H1 (cell line): Measurements from ENCODE around the gene CPA2. TPM values are rescaled to one million over a fixed set of nuclear protein-coding genes. Genes with fewer than 3 reads are reported as not detected.

ENCODE experiments used
- CTCF ChIA-PET: fragments of 300-600 bp; sonication (Branson Sonifier 250); formaldehyde crosslinking; loops from one replicate; lab custom pipeline; 2021; ENCODE audit not compliant: partially characterized antibody; lab: Charles Lee
- POLR2A ChIA-PET: fragments of 300-600 bp; sonication (Branson Sonifier 250); formaldehyde crosslinking; loops from one replicate; lab custom pipeline; 2021; ENCODE audit warnings: inconsistent platforms; ENCODE audit not compliant: partially characterized antibody; lab: Charles Lee
- DNase-seq, 2 experiments: peaks; one replicate each; pipeline versions ENCODE4 v3.0.0 to v3.0.0-alpha.2; 2010 to 2022; ENCODE audit warnings: low spot score in 2 of 2, low read depth in 1 of 2, mixed read lengths in 1 of 2
- FAIRE-seq: peaks from 2 replicates; lab custom pipeline; 2011; peaks lifted over from hg19 to GRCh38; lab: Jason Lieb, UNC
- H2AFZ ChIP-seq: 2 replicates; pipeline ENCODE4 v1.8.1; 2012; ENCODE audit warnings: low read length, inconsistent platforms
- H2AK5ac ChIP-seq: 2 replicates; pipeline ENCODE4 v1.6.1; 2013; ENCODE audit warnings: low read depth, low read length
- H2BK120ac ChIP-seq: replicated peaks from 2 replicates; pipeline ENCODE3; 2013; ENCODE audit warnings: low read depth, low read length, inconsistent platforms
- H2BK12ac ChIP-seq: 2 replicates; pipeline ENCODE4 v1.6.1; 2013; ENCODE audit warnings: low read depth, low read length
- H2BK15ac ChIP-seq: 2 replicates; pipeline ENCODE4 v1.6.1; 2013; ENCODE audit warnings: low read length
- H2BK20ac ChIP-seq: 2 replicates; pipeline ENCODE4 v1.6.1; 2013; ENCODE audit warnings: low read length
- H2BK5ac ChIP-seq: 2 replicates; pipeline ENCODE4 v1.6.1; 2013; ENCODE audit warnings: low read depth, low read length
- H3K14ac ChIP-seq: 2 replicates; pipeline ENCODE4 v1.6.1; 2013; ENCODE audit warnings: inconsistent platforms; ENCODE audit not compliant: insufficient read length
- H3K18ac ChIP-seq: 2 replicates; pipeline ENCODE4 v1.6.1; 2013; ENCODE audit warnings: low read length; ENCODE audit errors: extremely low read depth
- H3K23ac ChIP-seq: 2 replicates; pipeline ENCODE4 v1.6.1; 2013; ENCODE audit warnings: inconsistent platforms; ENCODE audit not compliant: insufficient read length
- H3K23me2 ChIP-seq: 2 replicates; pipeline ENCODE4 v1.6.1; 2013; ENCODE audit warnings: low read depth, low read length
- H3K27ac ChIP-seq: 2 replicates; pipeline ENCODE4 v1.6.1; 2011; ENCODE audit warnings: low read depth, low read length, inconsistent platforms
- H3K27me3 ChIP-seq, 4 experiments: replicated peaks in 1 of 4; 1 replicate in 1 of 4; 2 replicates in 3 of 4; pipeline versions ENCODE4 v1.6.1 to v1.8.1; 2011 to 2013; ENCODE audit warnings: low read length in 3 of 4, mild to moderate bottlenecking in 3 of 4, inconsistent platforms in 2 of 4, mixed read lengths in 2 of 4, moderate library complexity in 1 of 4; ENCODE audit not compliant: control insufficient read depth in 3 of 4, insufficient read depth in 3 of 4; ENCODE audit errors: extremely low read depth in 1 of 4
- H3K36me3 ChIP-seq, 4 experiments: 2 replicates each; pipeline versions ENCODE4 v1.6.1 to v1.8.1; 2011 to 2013; ENCODE audit warnings: mild to moderate bottlenecking in 4 of 4, low read length in 3 of 4, moderate library complexity in 2 of 4, control low read depth in 1 of 4, inconsistent platforms in 1 of 4; ENCODE audit not compliant: insufficient read depth in 4 of 4, control insufficient read depth in 2 of 4
- H3K4ac ChIP-seq: replicated peaks from 2 replicates; pipeline ENCODE3; 2013; ENCODE audit warnings: low read length, low read depth, mixed read lengths, inconsistent platforms; ENCODE audit not compliant: insufficient read length
- H3K4me1 ChIP-seq, 4 experiments: replicated peaks in 1 of 4; 1 replicate in 1 of 4; 2 replicates in 3 of 4; pipeline versions ENCODE4 v1.6.1 to v1.8.1; 2011 to 2013; ENCODE audit warnings: low read length in 3 of 4, inconsistent platforms in 2 of 4, mixed read lengths in 1 of 4; ENCODE audit not compliant: insufficient read depth in 4 of 4, control insufficient read depth in 3 of 4
- H3K4me2 ChIP-seq, 2 experiments: 2 replicates each; pipeline versions ENCODE4 v1.6.1 to v1.8.1; 2011 to 2013; ENCODE audit warnings: low read depth in 2 of 2, low read length in 2 of 2, control low read depth in 1 of 2, inconsistent platforms in 1 of 2, mild to moderate bottlenecking in 1 of 2; ENCODE audit not compliant: insufficient read depth in 1 of 2
- H3K4me3 ChIP-seq, 4 experiments: fragments of 200-600, 300-600 bp in 1 of 4; sonication (generic), shearing (Covaris generic), sonication (Bioruptor Twin) in 1 of 4; 2 replicates each; pipeline versions ENCODE4 v1.5.1 to v1.8.1; 2011 to 2016; ENCODE audit warnings: low read length in 4 of 4, low read depth in 3 of 4, control low read depth in 2 of 4, inconsistent platforms in 2 of 4, mild to moderate bottlenecking in 2 of 4, mixed read lengths in 1 of 4, moderate library complexity in 1 of 4; ENCODE audit not compliant: insufficient read depth in 2 of 4; ENCODE audit errors: extremely low read depth in 1 of 4
- H3K56ac ChIP-seq: replicated peaks from 2 replicates; pipeline ENCODE3; 2013; ENCODE audit warnings: low read depth, mild to moderate bottlenecking, mixed read lengths, low read length, inconsistent platforms; ENCODE audit not compliant: insufficient read length
- H3K79me1 ChIP-seq: 2 replicates; pipeline ENCODE4 v1.6.1; 2013; ENCODE audit warnings: low read depth, low read length, control low read depth
- H3K79me2 ChIP-seq, 2 experiments: 2 replicates each; pipeline versions ENCODE4 v1.6.1 to v1.8.1; 2012 to 2013; ENCODE audit warnings: low read length in 2 of 2, mild to moderate bottlenecking in 2 of 2, inconsistent platforms in 1 of 2; ENCODE audit not compliant: insufficient read depth in 2 of 2, control insufficient read depth in 1 of 2
- H3K9ac ChIP-seq, 4 experiments: replicated peaks in 1 of 4; 1 replicate in 1 of 4; 2 replicates in 3 of 4; pipeline versions ENCODE4 v1.6.1 to v1.8.1; 2011 to 2013; ENCODE audit warnings: low read depth in 3 of 4, low read length in 3 of 4, control low read depth in 2 of 4, mild to moderate bottlenecking in 2 of 4, moderate library complexity in 2 of 4, inconsistent platforms in 1 of 4; ENCODE audit errors: extremely low read depth in 1 of 4
- H3K9me3 ChIP-seq, 2 experiments: 2 replicates each; pipeline versions ENCODE4 v1.6.1 to v1.8.1; 2012 to 2013; ENCODE audit warnings: mild to moderate bottlenecking in 2 of 2, moderate library complexity in 2 of 2, control low read depth in 1 of 2, inconsistent platforms in 1 of 2, low read depth in 1 of 2, low read length in 1 of 2, mixed read lengths in 1 of 2; ENCODE audit not compliant: insufficient read depth in 2 of 2
- H4K20me1 ChIP-seq, 2 experiments: replicated peaks in 1 of 2; 2 replicates each; pipeline versions ENCODE3 to v1.8.1; 2011 to 2013; ENCODE audit warnings: inconsistent platforms in 2 of 2, low read length in 2 of 2, mild to moderate bottlenecking in 1 of 2; ENCODE audit not compliant: insufficient read depth in 2 of 2, control insufficient read depth in 1 of 2
- H4K5ac ChIP-seq: 2 replicates; pipeline ENCODE4 v1.6.1; 2013; ENCODE audit warnings: low read length, low read depth, mixed read lengths, inconsistent platforms; ENCODE audit not compliant: insufficient read length
- H4K8ac ChIP-seq: 2 replicates; pipeline ENCODE4 v1.8.0; 2013; ENCODE audit warnings: mild to moderate bottlenecking, moderate library complexity, low read length, inconsistent platforms; ENCODE audit not compliant: insufficient read depth; ENCODE audit errors: extremely low read depth
- H4K91ac ChIP-seq: replicated peaks from 2 replicates; pipeline ENCODE3; 2013; ENCODE audit warnings: low read length, mixed read lengths, inconsistent platforms; ENCODE audit not compliant: insufficient read length
- BACH1 ChIP-seq: IDR thresholded peaks from 2 replicates; pipeline ENCODE4 v1.6.1; 2012; ENCODE audit warnings: low read length, improper control_type of control experiment
- CBX5 ChIP-seq: fragments of 300-800, 300-1000 bp; sonication (generic); IDR thresholded peaks from 2 replicates; pipeline ENCODE4 v1.7.1; 2016; ENCODE audit warnings: antibody characterized with exemption, low read length, low read depth
- CEBPB ChIP-seq: IDR thresholded peaks from 2 replicates; pipeline ENCODE4 v1.6.1; 2012; ENCODE audit warnings: low read depth, low read length
- CHD1 ChIP-seq: IDR thresholded peaks from 2 replicates; pipeline ENCODE4 v1.6.1; 2012; ENCODE audit warnings: low read depth, low read length, improper control_type of control experiment
- CHD2 ChIP-seq: IDR thresholded peaks from 2 replicates; pipeline ENCODE4 v1.6.1; 2012; ENCODE audit warnings: low read length, improper control_type of control experiment
- CTBP2 ChIP-seq: IDR thresholded peaks from 2 replicates; pipeline ENCODE4 v1.7.0; 2011; ENCODE audit warnings: borderline replicate concordance, mild to moderate bottlenecking, moderate library complexity, mixed read lengths, low read length; ENCODE audit not compliant: insufficient read depth, insufficient read length
- EP300 ChIP-seq, 2 experiments: IDR thresholded peaks; 1 replicate in 1 of 2; 2 replicates in 1 of 2; pipeline ENCODE4 v1.6.1; 2011 to 2012; ENCODE audit warnings: low read depth in 2 of 2, low read length in 2 of 2, mild to moderate bottlenecking in 2 of 2, borderline replicate concordance in 1 of 2, inconsistent platforms in 1 of 2, moderate library complexity in 1 of 2
- HDAC6 ChIP-seq: IDR thresholded peaks from one replicate; pipeline ENCODE4 v1.7.1; 2012; ENCODE audit warnings: low read depth, mild to moderate bottlenecking, inconsistent platforms, low read length, moderate library complexity
- SIX5 ChIP-seq: IDR thresholded peaks from 2 replicates; pipeline ENCODE4 v1.6.1; 2011; ENCODE audit warnings: mild to moderate bottlenecking, low read depth, low read length
- SP1 ChIP-seq: IDR thresholded peaks from 2 replicates; pipeline ENCODE4 v1.6.1; 2011; ENCODE audit warnings: low read depth, low read length
- SP2 ChIP-seq: IDR thresholded peaks from 2 replicates; pipeline ENCODE4 v1.6.1; 2012; ENCODE audit warnings: mild to moderate bottlenecking, low read length, inconsistent platforms
- TEAD4 ChIP-seq: IDR thresholded peaks from 2 replicates; pipeline ENCODE4 v1.6.1; 2012; ENCODE audit warnings: low read depth, low read length, inconsistent platforms, mixed read lengths
- WGBS, 2 experiments: shearing (Covaris generic) in 1 of 2; methylation state at CpG; one replicate each; pipeline versions ENCODE4 v1.1.6 to v1.1.7; 2013 to 2015; ENCODE audit warnings: low lambda C conversion rate in 2 of 2, mixed read lengths in 2 of 2, inconsistent platforms in 1 of 2, low coverage in 1 of 2, missing lambda C conversion rate in 1 of 2; ENCODE audit not compliant: insufficient replicate concordance in 2 of 2, insufficient coverage in 1 of 2, insufficient read length in 1 of 2; ENCODE audit errors: extremely low coverage in 1 of 2, missing lambda C conversion rate in 1 of 2; 5-methylcytosine and 5-hydroxymethylcytosine counted together
- polyA plus RNA-seq, 7 experiments: library from polyadenylated mRNA; depleted of rRNA in 3 of 7; stranded (reverse) in 5 of 7; unstranded in 2 of 7; fragments of >200 nt in 5 of 7; fragments of 200-250 nt in 2 of 7; gene quantifications; 1 replicate in 5 of 7; 2 replicates in 1 of 7; 4 replicates in 1 of 7; pipeline versions ENCODE4 v1.2.1 to v1.2.3, GENCODE V29; 2011 to 2013; ENCODE audit warnings: missing spikeins in 2 of 7, mixed read lengths in 2 of 7
- total RNA-seq: library from RNA; stranded (reverse); fragmentation: NEBNext Ultra II Directional; extraction: Animal tissue kit (Norgen Biotek cat#: 25700); gene quantifications from 2 replicates; pipeline ENCODE4 v1.2.1, GENCODE V29; 2021
- TF ChIP-seq, protein P1 (sequence below): IDR thresholded peaks from 2 replicates; pipeline ENCODE4 v1.6.1; 2012; ENCODE audit warnings: low read length, inconsistent platforms

The CPA2 gene
- total and polyA plus RNA-seq, 2 of the 8 experiments (the other 6 are each of a cell fraction or from before 2014, with no cell fraction given): 0.21 TPM; not detected in 1

DNA sequence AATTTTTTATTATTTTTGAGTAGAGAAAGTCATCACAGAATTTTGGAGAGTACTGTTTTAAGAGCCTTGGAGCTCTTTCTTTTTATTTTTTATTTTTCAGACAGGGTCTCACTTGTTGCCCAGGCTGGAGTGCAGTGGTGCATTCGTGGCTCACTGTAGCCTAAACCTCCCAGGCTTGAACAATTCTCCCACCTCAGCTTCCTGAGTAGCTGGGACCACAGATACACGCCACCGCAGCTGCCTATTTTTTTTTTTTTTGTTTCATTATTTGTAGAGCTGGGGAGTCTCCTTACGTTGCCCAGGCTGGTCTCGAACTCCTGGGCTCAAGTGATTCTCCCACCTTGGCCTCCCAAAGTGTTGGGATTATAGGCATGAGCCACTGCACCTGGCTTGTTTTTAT lies 36.9 kb downstream of the CPA2 start:
- ChIA-PET CTCF (interaction anchor here (1.1 kb wide), 1 partner anchor 54 kb away, joined by 3 read pairs; no protein-coding TSS in a partner anchor), POLR2A (no interaction called here)
- Histone ChIP-seq H2BK12ac (no peak overlapping the region), H2AFZ (no peak overlapping the region), H3K27ac (no peak overlapping the region), H3K56ac (no peak overlapping the region), H3K14ac (no peak overlapping the region), H3K18ac (no peak overlapping the region), H2BK5ac (no peak overlapping the region), H3K4ac (no peak overlapping the region), H3K79me2 (no peaks in the 10 kb centered on the region), H4K20me1 (no peaks in the 10 kb centered on the region), H3K4me3 (no peak overlapping the region), H2BK15ac (no peak overlapping the region), H3K36me3 (no peaks in the 10 kb centered on the region), H4K5ac (no peak overlapping the region), H3K9ac (no peak overlapping the region), H3K23ac (no peak overlapping the region), H3K9me3 (no peaks in the 10 kb centered on the region), H3K4me2 (no peak overlapping the region), H4K91ac (no peak overlapping the region), H4K8ac (no peak overlapping the region), H2BK20ac (no peak overlapping the region), H3K79me1 (no peaks in the 10 kb centered on the region), H2BK120ac (no peak overlapping the region), H3K27me3 (no peaks in the 10 kb centered on the region), H3K23me2 (no peaks in the 10 kb centered on the region), H3K4me1 (no peaks in the 10 kb centered on the region), H2AK5ac (no peak overlapping the region)
- no peak for TF ChIP-seq CHD2
- TF ChIP-seq SP2: no peak
- TF ChIP-seq HDAC6: no peak
- no peak for TF ChIP-seq CHD1
- TF ChIP-seq BACH1: no peak
- no peak for TF ChIP-seq CBX5
- TF ChIP-seq TEAD4: no peak
- no peak for TF ChIP-seq SIX5
- no peak for TF ChIP-seq SP1
- TF ChIP-seq CEBPB: no peak
- TF ChIP-seq, protein P1, sequence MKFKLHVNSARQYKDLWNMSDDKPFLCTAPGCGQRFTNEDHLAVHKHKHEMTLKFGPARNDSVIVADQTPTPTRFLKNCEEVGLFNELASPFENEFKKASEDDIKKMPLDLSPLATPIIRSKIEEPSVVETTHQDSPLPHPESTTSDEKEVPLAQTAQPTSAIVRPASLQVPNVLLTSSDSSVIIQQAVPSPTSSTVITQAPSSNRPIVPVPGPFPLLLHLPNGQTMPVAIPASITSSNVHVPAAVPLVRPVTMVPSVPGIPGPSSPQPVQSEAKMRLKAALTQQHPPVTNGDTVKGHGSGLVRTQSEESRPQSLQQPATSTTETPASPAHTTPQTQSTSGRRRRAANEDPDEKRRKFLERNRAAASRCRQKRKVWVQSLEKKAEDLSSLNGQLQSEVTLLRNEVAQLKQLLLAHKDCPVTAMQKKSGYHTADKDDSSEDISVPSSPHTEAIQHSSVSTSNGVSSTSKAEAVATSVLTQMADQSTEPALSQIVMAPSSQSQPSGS: no peak
- no peak for TF ChIP-seq EP300 (IDR thresholded peaks at IDR 0.05; ENCODE audit: borderline replicate concordance in 1 of 2, low read depth in 2 of 2, low read length in 2 of 2)
- no peak for TF ChIP-seq CTBP2
- 91% methylated on average over 5 of the region's 5 CpGs; no CpG with 5 or more reads in 1 of the 2 experiments for WGBS, 2 experiments
- FAIRE-seq (no peak), DNase-seq (no peak)
